IPS-18c (cell line): ENCODE measurements around the gene KCNQ1.

Source experiments
- H3K4me3 ChIP-seq: 2 replicates; pipeline ENCODE4 v1.7.0; 2013; ENCODE audit warnings: low read depth, mild to moderate bottlenecking, low read length, moderate library complexity; ENCODE audit not compliant: insufficient read depth
- H3K9me3 ChIP-seq: one replicate; pipeline ENCODE4 v1.6.1; 2013; ENCODE audit warnings: mild to moderate bottlenecking, low read length, moderate library complexity; ENCODE audit not compliant: control insufficient read depth, insufficient read depth

KCNQ1 gene

DNA sequence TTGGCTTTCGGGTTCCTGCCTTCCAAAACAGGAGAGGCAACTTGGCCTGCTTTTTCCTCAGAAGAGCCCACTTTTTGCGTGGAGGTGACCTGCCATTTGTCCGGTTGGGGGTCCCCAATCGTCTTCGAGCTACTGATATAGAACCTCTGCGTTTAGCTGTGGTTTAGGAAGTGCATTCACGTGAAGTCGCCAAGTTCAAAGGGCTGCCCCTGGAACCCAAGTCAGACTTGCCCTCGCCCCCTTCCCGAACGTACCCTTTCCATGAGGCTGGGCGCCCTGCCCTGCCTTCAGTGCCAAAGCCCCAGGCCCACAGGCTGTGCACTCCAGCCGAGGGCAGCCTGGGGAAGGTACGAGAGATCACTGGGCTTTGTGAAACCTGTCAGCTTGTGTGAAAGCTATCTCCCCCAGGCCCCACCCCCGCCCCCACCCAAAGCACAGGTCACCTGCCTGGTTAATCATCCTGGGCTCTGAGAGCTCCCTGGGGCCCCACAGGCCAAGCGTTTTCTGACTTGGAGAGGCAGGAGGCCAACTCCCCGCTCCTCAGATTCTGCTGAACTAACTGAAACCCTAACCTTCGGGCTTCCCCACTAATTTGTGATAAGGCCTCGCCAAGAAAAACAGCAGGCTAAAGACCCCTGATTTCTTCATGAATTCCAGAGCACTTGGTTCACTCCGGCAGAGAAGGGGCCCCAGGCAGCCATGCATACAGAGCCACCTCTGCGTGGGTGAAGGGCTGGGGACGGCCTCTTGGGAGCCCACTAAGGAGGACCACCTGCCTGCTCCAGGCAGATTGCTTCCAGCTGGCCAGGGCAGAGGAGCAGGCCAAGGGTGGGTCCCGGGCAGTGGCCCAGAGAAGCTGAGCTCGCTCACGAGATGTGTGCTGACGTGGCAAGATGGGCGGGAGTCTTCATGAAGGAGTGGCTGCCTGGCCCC is 280.8 kb downstream of the KCNQ1 start:
- peaks cover 11% of the 10 kb centered on the region for H3K9me3 ChIP-seq
- no peak overlapping the region for H3K4me3 ChIP-seq

DNA sequence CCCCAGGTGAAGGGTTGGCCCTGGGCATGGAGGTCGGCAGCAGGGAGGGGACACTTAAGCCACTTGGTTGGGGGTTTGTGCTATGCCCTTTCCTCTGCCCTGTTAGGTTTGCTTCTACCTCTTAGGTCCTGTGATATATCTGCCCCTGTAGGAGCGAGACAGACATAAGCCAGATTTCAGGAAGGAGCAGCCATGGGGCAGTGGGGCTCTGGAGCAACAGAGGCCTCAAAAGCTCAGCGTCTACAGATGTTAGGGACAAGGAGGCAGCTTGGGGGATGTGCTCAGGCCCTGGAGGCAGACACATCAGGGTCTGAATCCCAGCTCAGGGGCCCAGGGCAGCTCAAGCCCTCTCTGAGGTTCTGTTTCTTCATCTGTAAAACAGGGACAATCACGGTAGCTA is 282.2 kb downstream of the KCNQ1 start:
- peaks cover 11% of the 10 kb centered on the region for H3K9me3 ChIP-seq
- H3K4me3 ChIP-seq = no peak overlapping the region

DNA sequence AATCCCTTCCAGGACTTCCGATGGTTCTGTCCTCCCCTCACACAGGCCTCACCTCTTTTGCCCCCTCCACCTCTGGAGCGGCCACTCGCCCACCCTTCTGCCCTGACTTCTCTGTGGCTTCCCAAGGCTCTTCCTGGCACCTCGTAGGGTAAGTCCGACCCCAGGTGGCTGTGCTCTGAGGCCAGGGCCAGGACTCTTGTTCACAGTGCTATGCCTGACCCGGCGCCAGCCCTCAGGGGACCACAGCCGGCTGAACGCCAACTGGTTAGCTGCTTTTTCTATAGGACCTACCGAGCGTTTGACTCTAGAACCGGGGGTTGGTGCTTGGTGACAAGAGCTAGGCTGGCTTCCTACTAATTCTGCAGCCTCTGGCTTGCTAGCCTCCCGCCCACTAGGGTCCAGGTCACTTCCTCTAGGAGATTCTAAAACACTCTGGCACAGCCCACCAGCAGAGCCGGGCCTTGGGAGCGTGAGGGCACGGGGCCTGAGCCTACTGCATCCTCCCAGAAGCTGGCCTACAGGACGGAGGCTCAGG is 283.4 kb downstream of the KCNQ1 start:
- no peak overlapping the region for H3K4me3 ChIP-seq

DNA sequence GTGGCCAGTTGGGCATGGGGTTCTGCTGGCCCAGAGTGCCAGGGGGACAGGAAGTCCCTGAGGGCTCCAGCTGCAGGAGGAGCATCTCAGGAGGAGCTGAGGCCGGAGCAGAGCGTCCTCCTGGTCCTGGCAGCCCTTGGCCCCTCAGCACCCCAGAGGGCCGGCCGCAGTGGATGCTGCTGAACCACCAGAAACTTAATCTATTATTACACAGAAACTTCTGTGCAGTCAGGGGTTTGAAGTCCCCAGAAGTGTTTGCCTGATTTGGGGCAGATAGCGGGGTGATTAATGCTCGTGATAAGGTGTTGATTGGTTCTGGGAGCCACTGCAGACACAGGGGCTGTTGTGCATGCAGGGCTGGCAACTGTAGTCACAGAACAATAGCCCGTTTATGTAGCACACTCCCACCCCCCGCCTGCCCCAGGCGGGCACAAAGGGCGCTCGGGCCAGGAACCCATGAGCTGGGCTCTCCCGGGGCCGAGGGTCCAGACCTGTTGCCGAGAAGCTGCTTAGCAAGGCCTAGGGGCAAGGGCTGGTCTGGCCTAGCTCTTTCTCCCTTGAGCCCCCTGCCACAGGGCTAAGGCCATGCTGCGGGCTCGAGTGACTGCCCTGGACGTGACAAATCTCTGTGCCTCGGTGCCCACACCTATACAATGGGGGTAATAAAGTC is 284.0 kb downstream of the KCNQ1 start:
- Histone ChIP-seq H3K9me3 (peaks cover 11% of the 10 kb centered on the region), H3K4me3 (no peak overlapping the region)

More for the DNA sequence above, 283.4 kb downstream of the KCNQ1 start:
- H3K9me3 ChIP-seq = peaks cover 11% of the 10 kb centered on the region

DNA sequence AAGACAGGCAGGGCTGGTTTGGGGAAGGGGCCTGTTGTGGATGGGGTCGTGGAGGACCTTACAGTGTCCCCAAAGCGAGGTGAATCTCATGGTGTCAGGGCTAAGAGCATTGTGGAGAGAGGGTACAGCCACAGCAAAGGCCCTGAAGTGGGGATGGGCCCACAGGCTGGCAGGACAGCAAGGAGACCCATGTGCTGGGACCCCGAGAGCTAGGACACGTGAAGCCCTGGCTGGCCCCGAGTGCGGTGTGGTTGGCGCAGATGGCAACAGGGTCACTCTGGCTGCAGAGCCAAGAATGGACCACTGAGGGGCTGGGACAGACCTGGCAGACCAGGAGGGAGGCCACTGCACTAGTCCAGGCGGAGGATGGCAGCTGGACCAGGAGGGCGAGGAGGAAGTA is 285.0 kb downstream of the KCNQ1 start:
- Histone ChIP-seq H3K9me3 (peaks cover 11% of the 10 kb centered on the region), H3K4me3 (no peak overlapping the region)

DNA sequence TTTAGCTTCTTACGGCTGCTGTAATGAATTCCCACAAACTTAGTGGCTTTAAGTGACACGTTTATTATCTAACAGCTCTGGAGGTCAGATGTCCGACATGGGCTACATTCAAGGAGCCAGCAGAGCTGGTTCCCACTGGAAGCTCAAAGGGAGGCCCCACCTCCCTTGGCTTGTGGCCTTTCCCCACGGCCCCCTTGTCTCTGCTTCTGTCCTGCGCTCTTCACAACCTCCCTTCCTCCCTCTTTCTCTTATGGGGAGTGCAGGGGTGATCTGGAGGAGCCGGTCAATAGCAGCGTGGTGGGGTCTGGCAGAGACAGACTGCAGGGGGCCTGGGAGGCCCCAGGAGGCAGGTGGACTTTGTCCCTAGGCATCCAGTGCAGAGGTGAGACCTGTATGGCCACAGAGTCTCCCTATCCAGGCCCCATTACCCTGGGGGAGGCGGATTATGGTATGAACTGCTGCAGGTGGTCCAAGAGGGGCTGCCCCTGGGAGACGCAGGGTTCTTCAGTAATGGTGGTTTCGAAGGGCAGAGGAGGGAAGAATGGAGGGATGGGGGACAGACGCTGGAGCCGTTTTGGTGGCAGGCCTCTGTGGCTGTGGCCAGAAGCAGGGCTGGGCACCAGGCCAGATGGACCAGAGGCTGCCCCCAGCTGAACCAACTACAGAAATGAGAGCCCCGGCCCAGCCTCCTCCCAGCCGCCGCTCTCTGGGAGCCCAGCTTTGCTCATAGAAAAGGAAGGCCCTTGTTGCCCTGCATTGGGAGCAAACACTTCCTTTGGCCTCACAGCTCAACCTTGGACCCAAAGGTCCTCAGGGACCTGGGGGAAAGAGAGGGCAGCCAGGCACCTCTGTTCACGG is 285.7 kb downstream of the KCNQ1 start:
- Histone ChIP-seq H3K9me3 (peaks cover 11% of the 10 kb centered on the region), H3K4me3 (no peak overlapping the region)

DNA sequence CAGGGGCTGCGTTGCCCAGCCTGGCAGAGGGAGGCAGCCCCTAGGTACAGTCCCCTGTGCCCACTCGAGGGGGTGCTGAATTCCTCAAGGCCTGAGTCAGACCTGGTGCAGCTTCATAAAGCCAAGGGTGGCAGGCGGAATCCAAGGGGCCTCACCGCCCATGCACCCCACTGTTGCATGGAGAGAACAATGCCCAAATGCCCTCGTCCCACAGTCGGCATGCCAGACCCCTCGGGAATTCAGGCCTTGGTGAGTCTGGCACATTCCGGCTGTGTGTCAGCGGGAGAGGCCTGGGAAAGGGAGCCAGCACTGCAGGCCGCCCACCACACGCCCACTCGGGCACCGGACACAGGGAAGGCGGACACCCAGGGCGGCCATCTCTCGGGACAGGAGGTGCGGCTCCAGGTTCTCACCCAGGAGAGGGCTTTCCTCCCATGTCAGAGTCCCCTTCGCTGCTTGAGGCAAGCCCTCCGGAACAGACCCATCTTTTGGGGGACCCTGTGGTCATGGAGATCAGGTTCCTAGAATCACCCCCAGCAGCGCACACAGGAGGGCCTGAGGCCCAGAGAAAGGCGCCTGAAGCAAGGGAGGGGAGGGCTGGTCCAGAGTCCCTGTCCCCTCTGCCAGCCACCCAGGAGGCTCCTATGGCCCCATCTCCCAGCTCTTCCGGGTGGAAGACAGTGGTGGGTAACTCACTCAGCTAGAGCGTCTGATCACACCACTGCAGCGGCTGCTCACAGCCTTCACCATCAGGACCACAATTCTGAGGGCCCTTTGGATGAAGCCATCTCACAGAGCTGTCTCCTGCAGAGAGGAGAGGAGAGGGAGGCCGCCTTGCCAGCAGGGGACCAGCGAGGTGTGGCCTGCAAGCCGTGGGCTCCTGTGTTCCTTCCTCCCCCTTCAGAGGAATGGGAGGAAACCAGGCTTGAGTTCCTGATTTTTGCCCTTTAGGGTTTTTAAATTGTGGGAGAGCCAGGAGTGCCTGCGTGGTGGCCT is 286.6 kb downstream of the KCNQ1 start:
- Histone ChIP-seq H3K9me3 (peaks cover 9% of the 10 kb centered on the region), H3K4me3 (no peak overlapping the region)

DNA sequence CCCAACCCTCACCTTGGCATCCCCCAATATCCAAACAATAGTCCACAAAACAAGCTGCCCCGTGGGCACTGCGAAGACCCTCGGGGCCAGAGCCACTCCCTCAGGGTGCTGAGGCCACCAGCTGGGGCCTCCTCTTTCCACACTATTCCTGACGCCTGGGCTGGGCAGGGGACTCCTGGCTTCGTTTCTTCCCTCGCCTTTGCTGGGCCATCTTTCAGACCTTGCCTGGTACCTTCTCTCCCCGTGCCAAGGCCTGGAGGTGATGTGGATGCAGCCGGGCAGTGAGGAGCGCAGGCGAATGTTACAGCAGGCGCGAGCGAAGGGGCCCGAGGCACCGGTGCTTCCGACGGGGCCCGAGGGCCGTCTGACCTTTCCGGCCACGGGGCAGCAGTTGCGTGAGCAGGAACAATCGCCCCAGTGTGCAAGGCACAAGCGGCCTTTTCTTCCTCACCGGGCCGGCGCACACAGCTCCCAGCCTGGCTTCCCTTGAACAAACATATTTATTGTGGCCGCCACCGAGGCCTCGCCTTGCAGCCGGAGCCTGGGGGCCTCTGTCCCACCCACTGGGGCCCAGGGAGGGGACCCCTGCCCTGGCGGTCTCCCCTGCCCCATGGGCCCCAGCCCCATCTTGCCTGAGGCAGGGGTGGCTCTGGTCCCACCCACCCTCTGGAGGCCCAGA is 287.6 kb downstream of the KCNQ1 start:
- Histone ChIP-seq H3K4me3 (no peak overlapping the region), H3K9me3 (peaks cover under 1% of the 10 kb centered on the region)

DNA sequence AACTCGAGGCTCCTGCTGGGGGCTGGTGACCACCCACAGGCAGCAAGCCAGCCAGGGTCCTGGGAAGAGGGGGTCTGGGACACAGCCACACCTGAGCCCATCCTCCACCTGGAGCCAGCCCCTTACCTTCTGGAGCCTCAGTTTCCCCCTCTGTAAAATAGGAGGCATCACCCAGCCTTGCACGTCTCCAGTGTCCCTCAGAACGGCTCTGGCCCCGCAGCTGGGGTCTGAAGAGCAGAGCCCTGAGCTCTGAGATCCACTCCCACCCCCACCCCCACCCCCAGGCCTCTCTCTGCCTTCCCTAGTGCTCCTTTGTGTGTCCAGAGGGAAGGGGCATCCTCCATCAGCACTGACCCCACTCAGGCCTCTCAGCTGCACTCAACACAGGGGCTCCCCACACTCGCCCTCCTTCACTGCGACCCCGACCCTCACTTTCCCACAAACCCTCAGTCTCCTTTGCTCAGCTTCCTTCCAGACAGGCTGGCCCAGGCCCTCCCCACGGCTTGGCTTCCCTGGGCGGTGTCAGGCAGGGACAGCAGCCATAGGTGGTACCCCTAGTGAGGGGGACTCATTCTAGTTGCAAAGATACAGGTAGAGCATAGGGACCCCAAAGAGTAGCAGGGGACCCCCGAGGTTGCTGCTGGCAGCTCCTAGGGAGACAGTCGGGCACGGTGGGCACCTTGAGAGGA is 288.3 kb downstream of the KCNQ1 start:
- Histone ChIP-seq H3K4me3 (no peak overlapping the region), H3K9me3 (no peaks in the 10 kb centered on the region)

DNA sequence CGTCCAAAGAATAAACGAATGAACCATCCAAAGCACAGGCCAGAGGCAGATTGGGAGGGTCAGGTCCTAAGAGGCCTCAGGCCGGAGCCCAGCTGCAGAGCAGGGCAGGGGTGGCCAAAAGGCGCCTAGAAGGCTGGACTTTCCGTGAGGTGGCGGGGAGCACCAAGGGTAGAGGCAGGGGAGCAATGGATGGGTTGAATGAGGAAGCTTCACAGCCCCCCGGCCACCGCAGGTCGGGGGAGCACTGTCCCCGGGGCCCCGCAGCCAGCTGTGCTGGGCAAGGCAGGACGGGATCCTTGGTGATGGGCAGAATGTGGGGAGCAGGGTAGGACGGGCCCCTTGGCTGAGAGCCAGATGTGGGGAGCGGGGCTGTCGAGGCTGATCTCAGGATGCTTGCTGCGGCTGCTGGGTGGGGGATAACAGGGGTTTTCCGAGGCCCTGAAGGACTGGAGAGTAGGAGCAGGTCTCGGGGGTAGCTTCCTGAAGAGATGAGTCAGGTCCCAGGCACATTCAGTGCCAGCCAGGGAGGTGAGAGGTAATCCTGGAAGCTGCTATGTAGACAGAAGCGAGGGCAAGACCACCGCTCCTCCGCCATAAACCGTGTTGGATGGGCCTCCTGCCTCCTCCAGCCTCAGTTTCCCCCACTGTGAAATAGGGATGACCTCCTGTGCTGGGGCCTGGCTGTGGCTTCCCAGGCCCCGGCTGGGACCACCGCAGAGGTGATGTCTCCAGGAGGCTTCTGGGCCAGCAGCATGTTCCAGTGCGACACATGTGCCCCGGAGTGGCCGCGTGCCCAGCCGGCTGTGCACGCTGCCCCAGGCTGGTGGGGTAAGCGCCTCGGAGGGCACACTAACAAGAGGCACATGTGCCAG is 289.6 kb downstream of the KCNQ1 start:
- H3K9me3 ChIP-seq = no peaks in the 10 kb centered on the region
- no peak overlapping the region for H3K4me3 ChIP-seq

DNA sequence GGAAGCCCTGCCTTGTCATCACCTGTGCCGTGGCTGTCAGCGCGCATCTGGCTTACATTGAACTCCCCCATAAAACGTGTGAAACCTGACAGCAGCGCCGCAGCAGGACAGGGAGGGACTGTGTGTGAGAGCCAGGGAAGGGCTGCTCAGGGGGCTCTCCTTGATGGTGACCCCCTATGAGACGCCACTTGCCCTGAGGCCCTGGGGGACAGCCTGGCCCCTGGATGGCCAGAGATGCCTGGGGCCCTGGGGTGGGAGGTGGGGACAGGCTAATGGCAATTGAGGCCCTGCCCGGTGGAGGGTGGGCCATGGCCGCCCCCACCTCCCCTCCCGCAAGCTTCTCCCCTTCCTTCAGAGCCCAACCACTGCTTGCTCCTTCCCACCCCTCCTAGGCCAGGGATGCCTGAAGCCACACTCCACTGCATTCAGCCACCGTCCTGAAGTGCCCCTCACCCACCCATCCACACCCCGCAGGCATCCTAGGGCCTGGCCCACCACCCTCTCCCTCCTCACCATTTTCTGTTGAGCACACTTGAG is 290.3 kb downstream of the KCNQ1 start:
- H3K4me3 ChIP-seq = no peak overlapping the region
- H3K9me3 ChIP-seq = no peaks in the 10 kb centered on the region

DNA sequence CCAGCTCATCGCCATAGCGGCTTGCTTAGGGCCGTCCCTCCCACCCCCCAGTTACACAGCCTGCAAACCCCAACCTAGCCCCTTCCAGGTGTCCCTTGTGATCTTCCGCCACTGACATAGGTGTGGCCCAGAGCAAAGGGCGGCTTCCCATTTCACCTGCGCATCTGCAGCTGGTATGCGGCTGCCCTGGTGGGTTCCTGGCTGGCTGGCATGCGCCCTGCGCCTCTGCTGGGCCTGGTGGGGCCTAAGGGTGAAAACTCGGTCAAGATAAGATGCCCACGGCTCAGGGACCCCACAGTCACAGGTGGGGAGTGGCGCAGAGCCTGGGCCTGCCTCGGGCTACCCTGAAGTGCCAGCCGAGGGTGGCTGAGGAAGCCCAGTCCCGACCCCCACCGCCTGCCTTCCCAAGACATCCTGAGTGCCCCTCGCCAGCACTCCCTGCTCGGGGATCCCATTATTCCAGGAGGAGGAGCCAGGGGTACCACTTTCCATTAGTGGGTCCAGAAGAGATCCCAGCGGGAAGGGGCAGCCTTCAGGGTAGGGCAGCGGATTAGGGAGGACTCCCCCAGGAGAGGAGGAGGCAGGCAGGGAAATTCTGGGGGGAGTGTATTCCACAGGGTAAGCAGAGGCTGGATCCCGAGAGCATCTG is 291.9 kb downstream of the KCNQ1 start:
- no peak overlapping the region for H3K4me3 ChIP-seq
- H3K9me3 ChIP-seq = no peaks in the 10 kb centered on the region

DNA sequence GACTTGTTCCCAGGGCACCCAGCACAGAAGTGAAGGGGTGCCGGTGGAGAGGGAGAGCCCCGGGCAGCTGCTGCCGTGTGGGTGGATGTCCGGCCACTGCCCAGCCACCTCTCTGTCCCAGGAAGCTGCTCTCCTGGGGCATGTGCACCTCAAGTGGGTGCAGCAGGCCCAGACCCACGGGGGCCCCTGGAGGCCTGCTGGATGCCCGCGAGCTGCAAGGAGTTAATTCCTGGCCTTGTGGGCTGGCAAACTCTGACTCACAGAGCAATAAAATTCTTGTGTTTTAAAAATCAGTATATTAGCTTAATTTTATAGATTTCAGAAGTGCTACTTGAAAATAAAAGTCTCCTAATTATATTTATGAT is 292.4 kb downstream of the KCNQ1 start:
- H3K9me3 ChIP-seq = no peaks in the 10 kb centered on the region

DNA sequence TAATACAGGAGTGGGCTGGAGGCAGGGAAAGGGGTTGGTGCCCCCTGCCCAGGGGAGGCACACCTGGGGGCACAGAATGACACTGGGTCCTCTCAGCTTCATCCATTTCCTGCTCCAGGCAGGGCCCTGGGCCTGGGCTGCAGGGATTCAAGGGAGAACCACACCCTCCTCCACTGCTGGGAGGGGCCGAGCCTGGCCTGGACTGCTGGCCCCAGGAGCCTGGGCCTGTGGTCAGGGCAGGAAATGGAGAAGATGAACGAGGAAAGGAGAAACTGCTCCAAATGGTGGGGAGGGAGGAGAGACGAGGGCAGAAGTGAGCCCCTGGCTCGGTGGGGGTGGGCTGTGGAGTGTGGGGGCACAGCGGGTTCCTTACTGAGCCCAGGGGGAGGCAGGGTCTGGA is 293.1 kb downstream of the KCNQ1 start:
- Histone ChIP-seq H3K4me3 (no peak overlapping the region), H3K9me3 (no peaks in the 10 kb centered on the region)

More for the DNA sequence above, 292.4 kb downstream of the KCNQ1 start:
- no peak overlapping the region for H3K4me3 ChIP-seq
